GM21515 (cell line): Measurements from ENCODE around the gene NECAP2.

Experiments used
- ATAC-seq: cut with Tn5 transposase; IDR thresholded peaks from one replicate; pipeline ENCODE4 v1.9.1; 2021; ENCODE audit not compliant: unreplicated experiment

NECAP2 gene

GRCh38 chr1:16440470-16441281, at the start of gene NECAP2:
NECAP2 (plus strand) TSS chr1:16440724; CDS start chr1:16440762, 38 bp downstream.
- ATAC-seq = peak; percentile 71

- ATAC-seq = no peak
Observed at GRCh38 chr1:16391411-16391810, 49.1 kb upstream of the NECAP2 start.

- no peak for ATAC-seq
Observed at GRCh38 chr1:16392740-16393569, 47.6 kb upstream of the NECAP2 start.

GRCh38 chr1:16393570-16394521, 46.7 kb upstream of the NECAP2 start:
- ATAC-seq = no peak

GRCh38 chr1:16394977-16395376, 45.5 kb upstream of the NECAP2 start:
- no peak for ATAC-seq

- ATAC-seq = no peak
Observed at GRCh38 chr1:16396591-16396990, 43.9 kb upstream of the NECAP2 start.

- no peak for ATAC-seq
Observed at GRCh38 chr1:16397120-16397519, 43.4 kb upstream of the NECAP2 start.

- no peak for ATAC-seq
Observed at GRCh38 chr1:16398371-16398953, 42.1 kb upstream of the NECAP2 start.

GRCh38 chr1:16402742-16403141, 37.8 kb upstream of the NECAP2 start:
- no peak for ATAC-seq

GRCh38 chr1:16405441-16405840, 35.1 kb upstream of the NECAP2 start:
- ATAC-seq = no peak

- ATAC-seq = no peak
Observed at GRCh38 chr1:16406868-16407267, 33.7 kb upstream of the NECAP2 start.

- no peak for ATAC-seq
Observed at GRCh38 chr1:16409536-16410152, 30.9 kb upstream of the NECAP2 start.

- no peak for ATAC-seq
Observed at GRCh38 chr1:16410803-16411202, 29.7 kb upstream of the NECAP2 start.

GRCh38 chr1:16413191-16413590, 27.3 kb upstream of the NECAP2 start:
- no peak for ATAC-seq

GRCh38 chr1:16418823-16419425, 21.6 kb upstream of the NECAP2 start:
- no peak for ATAC-seq

GRCh38 chr1:16420424-16421118, 20.0 kb upstream of the NECAP2 start:
- peak; percentile 54 for ATAC-seq

GRCh38 chr1:16421201-16421600, 19.3 kb upstream of the NECAP2 start:
- no peak for ATAC-seq

GRCh38 chr1:16422041-16422440, 18.5 kb upstream of the NECAP2 start:
- ATAC-seq = no peak
